H1 (cell line): Measurements from ENCODE around the gene DLAT. TPM values are rescaled to one million over a fixed set of nuclear protein-coding genes. Genes with fewer than 3 reads are reported as not detected.

Experiments used
- CTCF ChIA-PET: fragments of 300-600 bp; sonication (Branson Sonifier 250); formaldehyde crosslinking; loops from one replicate; lab custom pipeline; 2021; ENCODE audit not compliant: partially characterized antibody; lab: Charles Lee
- POLR2A ChIA-PET: fragments of 300-600 bp; sonication (Branson Sonifier 250); formaldehyde crosslinking; loops from one replicate; lab custom pipeline; 2021; ENCODE audit warnings: inconsistent platforms; ENCODE audit not compliant: partially characterized antibody; lab: Charles Lee
- DNase-seq, 2 experiments: peaks; one replicate each; pipeline versions ENCODE4 v3.0.0 to v3.0.0-alpha.2; 2010 to 2022; ENCODE audit warnings: low spot score in 2 of 2, low read depth in 1 of 2, mixed read lengths in 1 of 2
- FAIRE-seq: peaks from 2 replicates; lab custom pipeline; 2011; peaks lifted over from hg19 to GRCh38; lab: Jason Lieb, UNC
- H2AFZ ChIP-seq: 2 replicates; pipeline ENCODE4 v1.8.1; 2012; ENCODE audit warnings: low read length, inconsistent platforms
- H2AK5ac ChIP-seq: 2 replicates; pipeline ENCODE4 v1.6.1; 2013; ENCODE audit warnings: low read depth, low read length
- H2BK120ac ChIP-seq: replicated peaks from 2 replicates; pipeline ENCODE3; 2013; ENCODE audit warnings: low read depth, low read length, inconsistent platforms
- H2BK12ac ChIP-seq: 2 replicates; pipeline ENCODE4 v1.6.1; 2013; ENCODE audit warnings: low read depth, low read length
- H2BK15ac ChIP-seq: 2 replicates; pipeline ENCODE4 v1.6.1; 2013; ENCODE audit warnings: low read length
- H2BK20ac ChIP-seq: 2 replicates; pipeline ENCODE4 v1.6.1; 2013; ENCODE audit warnings: low read length
- H2BK5ac ChIP-seq: 2 replicates; pipeline ENCODE4 v1.6.1; 2013; ENCODE audit warnings: low read depth, low read length
- H3K14ac ChIP-seq: 2 replicates; pipeline ENCODE4 v1.6.1; 2013; ENCODE audit warnings: inconsistent platforms; ENCODE audit not compliant: insufficient read length
- H3K18ac ChIP-seq: 2 replicates; pipeline ENCODE4 v1.6.1; 2013; ENCODE audit warnings: low read length; ENCODE audit errors: extremely low read depth
- H3K23ac ChIP-seq: 2 replicates; pipeline ENCODE4 v1.6.1; 2013; ENCODE audit warnings: inconsistent platforms; ENCODE audit not compliant: insufficient read length
- H3K23me2 ChIP-seq: 2 replicates; pipeline ENCODE4 v1.6.1; 2013; ENCODE audit warnings: low read depth, low read length
- H3K27ac ChIP-seq: 2 replicates; pipeline ENCODE4 v1.6.1; 2011; ENCODE audit warnings: low read depth, low read length, inconsistent platforms
- H3K27me3 ChIP-seq, 4 experiments: replicated peaks in 1 of 4; 1 replicate in 1 of 4; 2 replicates in 3 of 4; pipeline versions ENCODE4 v1.6.1 to v1.8.1; 2011 to 2013; ENCODE audit warnings: low read length in 3 of 4, mild to moderate bottlenecking in 3 of 4, inconsistent platforms in 2 of 4, mixed read lengths in 2 of 4, moderate library complexity in 1 of 4; ENCODE audit not compliant: control insufficient read depth in 3 of 4, insufficient read depth in 3 of 4; ENCODE audit errors: extremely low read depth in 1 of 4
- H3K36me3 ChIP-seq, 4 experiments: 2 replicates each; pipeline versions ENCODE4 v1.6.1 to v1.8.1; 2011 to 2013; ENCODE audit warnings: mild to moderate bottlenecking in 4 of 4, low read length in 3 of 4, moderate library complexity in 2 of 4, control low read depth in 1 of 4, inconsistent platforms in 1 of 4; ENCODE audit not compliant: insufficient read depth in 4 of 4, control insufficient read depth in 2 of 4
- H3K4ac ChIP-seq: replicated peaks from 2 replicates; pipeline ENCODE3; 2013; ENCODE audit warnings: low read length, low read depth, mixed read lengths, inconsistent platforms; ENCODE audit not compliant: insufficient read length
- H3K4me1 ChIP-seq, 4 experiments: replicated peaks in 1 of 4; 1 replicate in 1 of 4; 2 replicates in 3 of 4; pipeline versions ENCODE4 v1.6.1 to v1.8.1; 2011 to 2013; ENCODE audit warnings: low read length in 3 of 4, inconsistent platforms in 2 of 4, mixed read lengths in 1 of 4; ENCODE audit not compliant: insufficient read depth in 4 of 4, control insufficient read depth in 3 of 4
- H3K4me2 ChIP-seq, 2 experiments: 2 replicates each; pipeline versions ENCODE4 v1.6.1 to v1.8.1; 2011 to 2013; ENCODE audit warnings: low read depth in 2 of 2, low read length in 2 of 2, control low read depth in 1 of 2, inconsistent platforms in 1 of 2, mild to moderate bottlenecking in 1 of 2; ENCODE audit not compliant: insufficient read depth in 1 of 2
- H3K4me3 ChIP-seq, 4 experiments: fragments of 200-600, 300-600 bp in 1 of 4; sonication (generic), shearing (Covaris generic), sonication (Bioruptor Twin) in 1 of 4; 2 replicates each; pipeline versions ENCODE4 v1.5.1 to v1.8.1; 2011 to 2016; ENCODE audit warnings: low read length in 4 of 4, low read depth in 3 of 4, control low read depth in 2 of 4, inconsistent platforms in 2 of 4, mild to moderate bottlenecking in 2 of 4, mixed read lengths in 1 of 4, moderate library complexity in 1 of 4; ENCODE audit not compliant: insufficient read depth in 2 of 4; ENCODE audit errors: extremely low read depth in 1 of 4
- H3K56ac ChIP-seq: replicated peaks from 2 replicates; pipeline ENCODE3; 2013; ENCODE audit warnings: low read depth, mild to moderate bottlenecking, mixed read lengths, low read length, inconsistent platforms; ENCODE audit not compliant: insufficient read length
- H3K79me1 ChIP-seq: 2 replicates; pipeline ENCODE4 v1.6.1; 2013; ENCODE audit warnings: low read depth, low read length, control low read depth
- H3K79me2 ChIP-seq, 2 experiments: 2 replicates each; pipeline versions ENCODE4 v1.6.1 to v1.8.1; 2012 to 2013; ENCODE audit warnings: low read length in 2 of 2, mild to moderate bottlenecking in 2 of 2, inconsistent platforms in 1 of 2; ENCODE audit not compliant: insufficient read depth in 2 of 2, control insufficient read depth in 1 of 2
- H3K9ac ChIP-seq, 4 experiments: replicated peaks in 1 of 4; 1 replicate in 1 of 4; 2 replicates in 3 of 4; pipeline versions ENCODE4 v1.6.1 to v1.8.1; 2011 to 2013; ENCODE audit warnings: low read depth in 3 of 4, low read length in 3 of 4, control low read depth in 2 of 4, mild to moderate bottlenecking in 2 of 4, moderate library complexity in 2 of 4, inconsistent platforms in 1 of 4; ENCODE audit errors: extremely low read depth in 1 of 4
- H3K9me3 ChIP-seq, 2 experiments: 2 replicates each; pipeline versions ENCODE4 v1.6.1 to v1.8.1; 2012 to 2013; ENCODE audit warnings: mild to moderate bottlenecking in 2 of 2, moderate library complexity in 2 of 2, control low read depth in 1 of 2, inconsistent platforms in 1 of 2, low read depth in 1 of 2, low read length in 1 of 2, mixed read lengths in 1 of 2; ENCODE audit not compliant: insufficient read depth in 2 of 2
- H4K20me1 ChIP-seq, 2 experiments: replicated peaks in 1 of 2; 2 replicates each; pipeline versions ENCODE3 to v1.8.1; 2011 to 2013; ENCODE audit warnings: inconsistent platforms in 2 of 2, low read length in 2 of 2, mild to moderate bottlenecking in 1 of 2; ENCODE audit not compliant: insufficient read depth in 2 of 2, control insufficient read depth in 1 of 2
- H4K5ac ChIP-seq: 2 replicates; pipeline ENCODE4 v1.6.1; 2013; ENCODE audit warnings: low read length, low read depth, mixed read lengths, inconsistent platforms; ENCODE audit not compliant: insufficient read length
- H4K8ac ChIP-seq: 2 replicates; pipeline ENCODE4 v1.8.0; 2013; ENCODE audit warnings: mild to moderate bottlenecking, moderate library complexity, low read length, inconsistent platforms; ENCODE audit not compliant: insufficient read depth; ENCODE audit errors: extremely low read depth
- H4K91ac ChIP-seq: replicated peaks from 2 replicates; pipeline ENCODE3; 2013; ENCODE audit warnings: low read length, mixed read lengths, inconsistent platforms; ENCODE audit not compliant: insufficient read length
- CTBP2 ChIP-seq: IDR thresholded peaks from 2 replicates; pipeline ENCODE4 v1.7.0; 2011; ENCODE audit warnings: borderline replicate concordance, mild to moderate bottlenecking, moderate library complexity, mixed read lengths, low read length; ENCODE audit not compliant: insufficient read depth, insufficient read length
- EZH2 ChIP-seq: fragments of 200-600 bp; sonication (generic); IDR thresholded peaks from 2 replicates; pipeline ENCODE4 v1.7.1; 2012; ENCODE audit warnings: low read depth, mild to moderate bottlenecking, moderate library complexity, low read length, inconsistent platforms; ENCODE audit not compliant: severe bottlenecking
- FOSL1 ChIP-seq: IDR thresholded peaks from 2 replicates; pipeline ENCODE4 v1.6.1; 2011; ENCODE audit warnings: mild to moderate bottlenecking, low read depth, low read length, moderate library complexity; ENCODE audit not compliant: insufficient read depth
- SIX5 ChIP-seq: IDR thresholded peaks from 2 replicates; pipeline ENCODE4 v1.6.1; 2011; ENCODE audit warnings: mild to moderate bottlenecking, low read depth, low read length
- TCF12 ChIP-seq: IDR thresholded peaks from 2 replicates; pipeline ENCODE4 v1.6.1; 2011; ENCODE audit warnings: low read depth, mild to moderate bottlenecking, low read length
- YY1 ChIP-seq: IDR thresholded peaks from 2 replicates; pipeline ENCODE4 v1.6.1; 2011; ENCODE audit warnings: low read depth, mild to moderate bottlenecking, low read length
- WGBS, 2 experiments: shearing (Covaris generic) in 1 of 2; methylation state at CpG; one replicate each; pipeline versions ENCODE4 v1.1.6 to v1.1.7; 2013 to 2015; ENCODE audit warnings: low lambda C conversion rate in 2 of 2, mixed read lengths in 2 of 2, inconsistent platforms in 1 of 2, low coverage in 1 of 2, missing lambda C conversion rate in 1 of 2; ENCODE audit not compliant: insufficient replicate concordance in 2 of 2, insufficient coverage in 1 of 2, insufficient read length in 1 of 2; ENCODE audit errors: extremely low coverage in 1 of 2, missing lambda C conversion rate in 1 of 2; 5-methylcytosine and 5-hydroxymethylcytosine counted together
- polyA plus RNA-seq, 7 experiments: library from polyadenylated mRNA; depleted of rRNA in 3 of 7; stranded (reverse) in 5 of 7; unstranded in 2 of 7; fragments of >200 nt in 5 of 7; fragments of 200-250 nt in 2 of 7; gene quantifications; 1 replicate in 5 of 7; 2 replicates in 1 of 7; 4 replicates in 1 of 7; pipeline versions ENCODE4 v1.2.1 to v1.2.3, GENCODE V29; 2011 to 2013; ENCODE audit warnings: missing spikeins in 2 of 7, mixed read lengths in 2 of 7
- total RNA-seq: library from RNA; stranded (reverse); fragmentation: NEBNext Ultra II Directional; extraction: Animal tissue kit (Norgen Biotek cat#: 25700); gene quantifications from 2 replicates; pipeline ENCODE4 v1.2.1, GENCODE V29; 2021
- TF ChIP-seq, protein P1 (sequence below), 3 experiments: IDR thresholded peaks; 1 replicate in 2 of 3; 2 replicates in 1 of 3; pipeline versions ENCODE4 v1.5.1 to v1.6.1; 2011; ENCODE audit warnings: low read length in 3 of 3, mild to moderate bottlenecking in 3 of 3, inconsistent platforms in 2 of 3, low read depth in 1 of 3, moderate library complexity in 1 of 3; ENCODE audit not compliant: insufficient read depth in 1 of 3; ENCODE audit errors: control extremely low read depth in 1 of 3

The DLAT gene
- total and polyA plus RNA-seq, 2 of the 8 experiments (the other 6 are each of a cell fraction or from before 2014, with no cell fraction given): 23.1 to 66.2 TPM

DNA sequence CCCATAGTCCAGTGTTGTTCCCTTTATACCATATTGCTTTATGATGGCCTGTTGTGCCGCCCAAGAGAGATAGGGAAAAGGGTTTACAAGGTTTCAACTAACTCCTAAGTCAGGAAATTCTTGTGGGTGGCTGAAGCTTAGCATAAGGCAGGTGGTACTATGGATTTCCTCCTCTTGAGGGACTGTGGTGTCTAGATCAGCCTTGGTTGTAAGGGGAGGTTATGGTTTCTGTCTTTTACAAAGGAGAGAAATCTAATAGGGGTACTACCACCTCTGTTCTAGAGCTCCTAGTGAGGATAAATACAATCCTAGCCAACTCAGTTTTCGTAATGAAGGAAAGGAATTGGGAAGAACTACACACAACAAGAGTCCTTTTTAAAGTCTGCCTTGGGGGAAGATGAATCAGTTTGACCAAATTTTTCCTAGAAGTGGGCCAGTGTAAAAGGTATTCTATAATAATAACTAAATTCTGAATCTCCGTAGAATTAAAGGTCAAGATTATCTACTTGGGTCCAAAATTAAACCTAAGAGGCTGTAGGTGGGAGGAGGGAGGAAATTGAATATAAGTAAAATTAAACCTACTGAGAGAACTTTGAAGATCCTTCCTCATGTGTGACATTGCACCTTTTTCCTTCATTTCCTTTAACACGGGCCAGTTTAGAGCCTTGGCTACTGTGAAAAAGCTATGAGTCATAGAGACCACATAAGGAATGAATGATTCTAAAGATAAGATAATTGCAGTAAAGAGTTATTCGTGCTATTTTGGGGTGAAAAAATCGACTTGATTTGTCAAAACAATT, 17.2 kb downstream of the DLAT start:
- Histone ChIP-seq H4K8ac (no peak overlapping the region), H3K79me2 (peaks cover 0 to 4% of the 10 kb centered on the region in 2 experiments; a peak in 2 of 4 replicates), H3K4me3 (no peak overlapping the region), H2AK5ac (no peak overlapping the region), H3K36me3 (peaks cover 3 to 74% (median 27%) of the 10 kb centered on the region in 4 experiments; a peak in 7 of 8 replicates), H2AFZ (no peak overlapping the region), H3K4ac (no peak overlapping the region), H3K27me3 (no peaks in the 10 kb centered on the region), H2BK15ac (no peak overlapping the region), H3K4me2 (no peak overlapping the region), H3K56ac (no peak overlapping the region), H3K9ac (no peak overlapping the region), H2BK20ac (no peak overlapping the region), H3K23me2 (no peaks in the 10 kb centered on the region), H4K5ac (no peak overlapping the region), H3K27ac (no peak overlapping the region), H2BK12ac (no peak overlapping the region), H3K9me3 (no peaks in the 10 kb centered on the region), H4K20me1 (no peaks in the 10 kb centered on the region), H3K23ac (no peak overlapping the region), H2BK5ac (no peak overlapping the region), H3K4me1 (no peaks in the 10 kb centered on the region), H3K14ac (no peak overlapping the region), H2BK120ac (no peak overlapping the region), H4K91ac (no peak overlapping the region), H3K18ac (no peak overlapping the region), H3K79me1 (0 out of 2 replicates have a peak, but pooled peaks cover 2% of the 10 kb centered on the region)
- CTCF ChIA-PET: interaction anchor here (1.2 kb wide), 1 partner anchor 1497 kb away, joined by 3 read pairs; no protein-coding TSS in a partner anchor
- TF ChIP-seq SIX5: no peak
- no peak for TF ChIP-seq EZH2
- TF ChIP-seq, protein P1, sequence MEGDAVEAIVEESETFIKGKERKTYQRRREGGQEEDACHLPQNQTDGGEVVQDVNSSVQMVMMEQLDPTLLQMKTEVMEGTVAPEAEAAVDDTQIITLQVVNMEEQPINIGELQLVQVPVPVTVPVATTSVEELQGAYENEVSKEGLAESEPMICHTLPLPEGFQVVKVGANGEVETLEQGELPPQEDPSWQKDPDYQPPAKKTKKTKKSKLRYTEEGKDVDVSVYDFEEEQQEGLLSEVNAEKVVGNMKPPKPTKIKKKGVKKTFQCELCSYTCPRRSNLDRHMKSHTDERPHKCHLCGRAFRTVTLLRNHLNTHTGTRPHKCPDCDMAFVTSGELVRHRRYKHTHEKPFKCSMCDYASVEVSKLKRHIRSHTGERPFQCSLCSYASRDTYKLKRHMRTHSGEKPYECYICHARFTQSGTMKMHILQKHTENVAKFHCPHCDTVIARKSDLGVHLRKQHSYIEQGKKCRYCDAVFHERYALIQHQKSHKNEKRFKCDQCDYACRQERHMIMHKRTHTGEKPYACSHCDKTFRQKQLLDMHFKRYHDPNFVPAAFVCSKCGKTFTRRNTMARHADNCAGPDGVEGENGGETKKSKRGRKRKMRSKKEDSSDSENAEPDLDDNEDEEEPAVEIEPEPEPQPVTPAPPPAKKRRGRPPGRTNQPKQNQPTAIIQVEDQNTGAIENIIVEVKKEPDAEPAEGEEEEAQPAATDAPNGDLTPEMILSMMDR (IDR thresholded peaks at IDR 0.05; ENCODE audit: control extremely low read depth in 1 of 3, insufficient read depth in 1 of 3, low read depth in 1 of 3, low read length in 3 of 3): no peak
- no peak for TF ChIP-seq TCF12
- no peak for TF ChIP-seq CTBP2
- no peak for TF ChIP-seq FOSL1
- no peak for TF ChIP-seq YY1
- DNase-seq: no peak
- no peak for FAIRE-seq
- POLR2A ChIA-PET: interaction anchor here (1.1 kb wide), 1 partner anchor 8 kb away, joined by 3 read pairs; no protein-coding TSS in a partner anchor
- 83% methylated on average over 6 of the region's 6 CpGs; no CpG with 5 or more reads in 1 of the 2 experiments for WGBS, 2 experiments
